Effector CD8-positive, alpha-beta T cell (primary cell): ENCODE measurements around the gene KSR1.

ENCODE experiments used
- DNase-seq: peaks from one replicate; lab custom pipeline; 2025; lab: John Stamatoyannopoulos, UW

Gene KSR1

DNA sequence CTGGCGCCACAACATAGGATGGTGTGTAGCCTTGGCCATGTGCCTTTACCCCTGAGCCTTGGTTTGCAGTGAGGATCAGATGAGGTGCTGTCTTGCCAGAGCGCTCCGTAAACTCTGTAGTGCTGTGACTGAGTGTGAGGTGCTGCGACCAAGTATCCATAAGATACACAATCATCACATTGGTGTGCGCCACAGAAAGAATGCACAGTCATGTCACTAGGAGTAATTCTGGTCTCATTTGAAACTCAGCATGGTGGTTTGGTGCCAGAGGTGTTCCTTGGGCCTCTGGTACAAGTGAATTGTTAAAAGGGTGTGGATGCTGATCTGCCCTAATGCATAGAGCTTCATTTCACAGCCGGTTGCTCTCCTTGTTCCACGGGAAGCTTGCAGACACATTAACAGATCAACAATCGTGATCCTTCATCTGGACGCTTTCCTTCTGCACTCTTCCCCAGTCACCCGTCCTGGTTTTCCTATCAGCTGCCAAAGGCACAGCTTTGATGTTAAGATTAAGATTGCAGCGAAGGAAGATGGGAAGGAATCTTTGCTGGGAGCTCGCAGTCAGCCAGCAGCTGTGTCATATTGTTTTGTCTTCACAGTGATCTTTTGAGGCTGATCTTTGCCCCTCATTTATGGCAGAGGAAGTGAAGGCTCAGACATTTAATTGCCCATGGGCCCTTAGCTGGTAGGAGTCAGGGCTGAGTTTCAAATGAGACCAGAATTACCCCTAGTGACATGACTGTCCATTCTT, 79.1 kb downstream of the KSR1 start:
- no peak for DNase-seq

DNA sequence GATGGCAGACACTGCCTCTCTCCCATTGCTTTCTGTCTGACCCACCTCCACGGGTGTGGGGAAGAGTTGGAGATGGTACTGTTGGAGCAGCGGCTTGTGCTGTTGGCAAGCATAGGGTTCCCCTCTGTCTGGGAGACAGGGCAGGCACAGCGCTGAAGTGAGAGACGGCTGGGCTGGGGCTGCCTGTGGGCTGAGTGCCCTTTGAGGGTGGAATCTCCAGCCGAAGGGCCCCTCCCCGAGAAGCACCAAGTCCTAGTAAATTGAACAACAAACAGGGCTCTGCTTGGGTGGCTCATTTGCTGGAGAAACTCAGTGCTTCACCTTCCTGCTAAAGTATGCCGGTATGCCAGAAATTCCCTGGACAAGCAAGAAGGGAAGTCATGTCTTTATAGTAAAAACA, 79.7 kb downstream of the KSR1 start:
- no peak for DNase-seq

DNA sequence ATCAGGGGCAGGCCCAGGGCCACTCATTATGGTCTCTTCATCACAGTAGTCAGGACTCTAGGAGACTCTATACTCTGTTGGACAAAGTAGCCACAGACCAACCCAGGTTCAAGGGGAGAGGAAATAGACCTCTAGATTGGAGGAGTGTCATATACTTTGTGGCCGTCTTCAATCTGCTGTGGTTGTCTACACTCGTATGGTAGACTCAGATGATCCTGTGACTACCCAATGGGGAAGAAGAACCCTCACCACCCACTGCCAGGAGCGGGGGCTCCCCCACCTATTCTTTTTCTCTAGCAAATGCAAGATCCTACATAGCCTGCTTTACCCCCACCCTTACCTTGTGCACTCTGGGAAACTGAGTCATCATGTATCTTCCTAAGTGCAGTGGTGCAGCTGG, 80.5 kb downstream of the KSR1 start:
- DNase-seq, result no peak

DNA sequence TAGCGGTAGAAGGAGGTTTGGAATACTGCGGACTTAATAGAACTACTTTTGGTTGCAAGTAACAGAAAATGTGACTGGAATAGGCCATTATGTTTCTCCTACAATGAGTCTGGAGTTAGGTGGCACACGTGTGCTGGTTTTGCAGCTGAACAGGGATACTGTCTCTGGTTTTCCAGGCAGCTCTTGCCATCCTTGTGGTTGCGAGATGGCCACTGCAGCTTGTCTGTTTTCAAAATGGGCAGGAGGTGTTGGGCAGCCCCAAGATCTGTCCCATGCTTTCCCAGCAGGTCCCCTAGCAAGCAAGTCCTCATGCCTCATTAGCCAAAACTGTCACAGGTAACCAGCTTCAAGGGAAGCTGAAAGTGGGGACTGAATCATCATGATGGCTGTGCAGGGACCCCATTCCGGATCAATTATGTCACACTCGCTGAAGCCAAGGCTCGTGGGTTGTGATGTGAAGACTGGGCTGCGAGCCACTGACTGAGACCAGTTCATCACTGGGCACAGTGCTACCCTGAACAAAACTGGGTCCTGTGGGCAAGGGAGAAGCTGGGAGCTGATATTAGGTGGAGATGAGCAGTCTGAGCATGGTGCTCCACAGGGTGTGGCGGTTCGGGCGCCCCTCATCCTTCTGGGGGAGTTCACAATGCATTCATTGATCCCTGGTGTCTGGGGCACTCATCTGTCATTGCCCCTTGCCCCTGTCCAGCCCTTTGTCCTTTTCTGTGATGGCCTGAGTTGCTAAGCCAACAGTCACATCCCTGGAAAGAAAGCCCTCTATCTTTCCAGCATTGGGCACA, 82.1 kb downstream of the KSR1 start:
- no peak for DNase-seq

DNA sequence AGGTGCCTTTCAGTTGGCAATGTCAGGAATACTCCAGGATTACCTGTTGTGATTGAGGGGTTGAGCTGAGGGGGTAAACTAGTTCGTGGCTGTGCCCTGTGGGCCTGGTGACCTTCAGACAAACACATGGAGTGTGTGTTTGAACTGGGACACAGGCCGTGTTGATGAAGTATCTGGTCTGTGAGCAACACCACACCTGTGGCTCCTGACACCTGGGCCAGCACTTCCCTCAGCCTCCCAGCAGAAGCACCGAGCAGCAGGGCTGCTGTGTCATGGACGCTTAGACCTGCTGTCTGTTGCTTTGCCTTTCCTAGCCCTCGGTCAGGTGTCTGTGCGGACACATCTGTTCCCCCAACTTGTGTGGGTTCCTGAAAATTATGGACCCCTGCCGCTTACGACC, 82.9 kb downstream of the KSR1 start:
- DNase-seq, result no peak

DNA sequence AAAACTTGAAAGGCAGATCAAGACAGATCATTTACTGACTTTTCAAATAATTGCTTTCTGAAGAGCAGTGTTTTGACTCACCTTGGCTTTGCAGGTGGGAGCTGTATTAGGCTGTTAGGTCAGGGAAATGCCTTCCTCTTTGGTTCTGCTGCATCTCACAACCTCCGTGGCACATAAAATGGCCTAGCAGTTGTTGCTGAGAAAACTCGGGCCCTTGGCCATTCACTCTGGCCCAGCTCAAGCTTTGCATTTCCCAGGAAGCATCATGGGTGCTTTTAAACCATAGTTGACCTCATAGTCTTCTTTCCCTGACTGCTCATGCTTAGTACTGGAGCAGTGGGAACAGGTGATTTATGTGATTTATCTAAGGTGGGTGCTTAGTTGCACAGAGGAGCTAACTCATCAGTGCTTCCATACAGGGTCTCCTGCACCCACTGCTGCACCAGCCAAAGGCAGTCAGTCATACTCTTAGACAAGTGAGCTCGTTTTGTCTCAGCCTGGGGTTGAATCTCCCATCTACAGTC, 83.6 kb downstream of the KSR1 start:
- no peak for DNase-seq

DNA sequence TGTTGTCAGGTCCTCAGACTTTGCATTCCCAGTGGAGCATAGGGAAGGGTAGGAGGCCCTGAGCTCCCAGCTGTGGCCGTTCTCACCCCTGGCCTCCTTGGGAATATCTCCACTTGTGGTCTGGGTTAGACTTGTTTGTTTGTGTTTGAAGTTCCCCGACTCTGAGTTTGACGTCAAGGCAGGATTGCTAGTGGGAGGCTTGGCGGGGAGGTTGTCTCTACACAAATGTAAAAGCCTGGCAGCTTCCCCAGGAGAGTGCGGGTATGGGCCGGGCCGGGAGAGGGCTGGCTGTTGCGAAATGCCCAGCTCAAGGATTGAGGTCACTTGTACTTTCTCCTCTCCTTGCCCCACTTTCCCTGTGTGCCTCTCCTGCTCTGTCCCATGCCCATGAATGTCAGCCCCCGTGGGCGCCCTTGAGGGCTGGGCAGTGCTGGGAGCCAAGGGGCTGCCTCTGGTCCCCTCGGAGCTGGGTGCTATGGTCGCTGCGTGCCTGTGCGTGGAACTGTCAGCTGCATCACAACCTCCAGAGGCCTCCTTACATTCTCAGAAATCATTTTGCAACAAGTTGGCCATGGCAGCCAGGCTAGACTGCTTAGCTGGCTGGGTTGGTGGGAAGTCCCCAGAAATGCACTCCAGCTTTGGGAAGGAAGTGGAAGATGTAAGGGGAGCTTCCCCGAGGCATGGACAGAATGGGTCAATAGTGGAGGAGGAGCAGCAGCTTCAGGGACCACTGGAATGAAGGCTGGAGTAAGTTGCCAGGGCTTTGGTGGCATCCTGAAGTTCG, 84.3 kb downstream of the KSR1 start:
- no peak for DNase-seq

DNA sequence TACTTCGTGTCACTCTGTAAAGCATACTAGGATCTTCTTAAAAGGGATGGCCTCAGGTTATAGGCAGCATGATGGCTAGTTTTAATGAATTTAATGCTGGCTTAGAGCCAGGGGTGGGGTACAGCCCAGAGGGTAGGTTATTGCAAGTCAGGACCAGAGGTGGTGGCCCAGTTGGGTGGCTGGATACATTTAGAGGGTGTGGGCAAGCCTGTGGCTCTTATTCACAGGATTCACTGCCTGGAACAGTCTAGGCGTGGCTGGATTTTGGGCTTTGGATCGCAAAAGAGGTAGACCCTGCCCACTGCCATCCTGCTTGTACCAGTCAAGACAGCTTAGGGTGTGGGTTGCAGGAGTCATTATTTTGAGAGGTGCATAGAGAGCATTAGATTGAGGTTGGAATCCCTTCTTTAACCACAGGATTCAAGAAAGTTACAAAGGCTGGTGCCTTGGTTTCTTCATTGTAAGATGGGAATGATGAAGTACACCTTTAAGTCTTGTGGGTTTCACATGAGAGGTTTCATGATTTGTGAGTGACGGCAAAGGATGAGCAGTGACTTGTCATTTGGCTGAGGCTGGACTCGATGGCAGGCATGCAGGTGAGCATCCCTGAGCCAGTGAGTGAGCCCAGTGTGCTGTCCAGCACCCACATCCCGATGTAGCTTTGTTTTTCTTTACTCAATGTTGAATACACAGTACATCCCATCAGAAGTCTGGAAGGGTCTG, 85.2 kb downstream of the KSR1 start:
- no peak for DNase-seq

DNA sequence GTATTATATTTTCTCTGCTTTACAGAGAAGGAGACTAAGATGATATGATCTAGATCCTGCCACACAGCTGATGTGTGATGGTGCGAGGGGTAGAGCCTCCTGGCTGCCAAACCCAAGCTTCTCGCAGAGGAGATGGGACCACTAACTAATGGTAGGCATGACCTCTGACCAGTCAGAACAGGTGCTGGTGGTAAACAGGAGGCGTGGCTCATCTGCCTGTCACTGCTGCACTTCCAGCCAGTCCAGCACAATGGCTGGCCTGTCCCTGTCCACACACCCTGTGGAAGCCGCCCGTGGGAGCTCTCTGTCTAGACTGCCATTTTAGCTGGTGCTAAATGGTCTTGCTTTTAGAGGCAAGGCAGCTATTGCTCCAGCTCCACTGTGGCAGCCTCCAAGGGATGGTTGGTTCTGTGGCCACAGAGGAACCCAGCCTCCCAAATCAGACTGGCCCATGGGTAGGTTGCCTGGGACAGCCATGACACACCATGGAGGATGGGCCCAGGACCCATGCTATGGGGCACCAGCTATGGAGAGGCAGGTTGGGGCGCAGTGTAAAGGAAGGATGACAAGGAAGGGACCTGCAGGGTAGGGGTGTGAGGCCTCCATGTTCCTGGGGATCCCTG, 86.7 kb downstream of the KSR1 start:
- DNase-seq, result no peak

DNA sequence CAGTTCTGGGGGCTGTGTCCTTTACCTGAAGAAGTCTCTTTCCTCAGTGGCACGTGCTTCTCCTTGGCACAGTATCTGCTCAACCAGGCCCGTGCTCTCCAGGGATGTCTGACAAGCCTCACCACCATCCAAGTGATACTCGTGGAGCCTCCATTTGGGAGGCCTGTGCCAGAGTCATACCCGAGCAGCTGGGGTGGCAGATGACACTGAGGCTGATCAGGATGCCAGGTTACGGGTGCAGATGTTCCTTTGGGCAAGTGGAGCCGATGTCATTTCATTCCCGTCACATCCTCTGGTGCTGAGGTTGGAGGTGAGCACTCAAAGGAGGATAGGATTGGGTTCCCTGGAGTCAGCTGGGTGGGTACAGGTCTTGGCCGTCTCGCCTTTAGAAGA, 87.2 kb downstream of the KSR1 start:
- no peak for DNase-seq

DNA sequence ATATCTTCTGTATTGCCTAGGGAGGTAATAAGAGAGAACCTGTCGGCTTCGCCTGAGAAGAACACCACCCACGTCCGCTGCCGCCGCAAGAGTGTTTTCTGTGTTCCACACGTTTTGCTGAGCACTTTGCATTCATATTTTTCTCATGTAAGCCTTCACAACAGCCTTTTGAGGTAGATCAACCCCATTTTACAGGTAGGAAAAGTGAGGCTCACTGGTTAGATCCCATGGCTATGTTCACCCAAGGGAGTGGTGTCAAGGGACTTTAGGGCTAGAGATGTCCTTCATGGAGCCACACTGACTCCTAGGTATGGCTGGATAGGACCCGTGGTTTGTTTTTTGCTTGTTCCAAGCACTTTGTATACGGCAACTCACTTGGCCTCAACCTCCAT, 87.7 kb downstream of the KSR1 start:
- DNase-seq, result no peak

DNA sequence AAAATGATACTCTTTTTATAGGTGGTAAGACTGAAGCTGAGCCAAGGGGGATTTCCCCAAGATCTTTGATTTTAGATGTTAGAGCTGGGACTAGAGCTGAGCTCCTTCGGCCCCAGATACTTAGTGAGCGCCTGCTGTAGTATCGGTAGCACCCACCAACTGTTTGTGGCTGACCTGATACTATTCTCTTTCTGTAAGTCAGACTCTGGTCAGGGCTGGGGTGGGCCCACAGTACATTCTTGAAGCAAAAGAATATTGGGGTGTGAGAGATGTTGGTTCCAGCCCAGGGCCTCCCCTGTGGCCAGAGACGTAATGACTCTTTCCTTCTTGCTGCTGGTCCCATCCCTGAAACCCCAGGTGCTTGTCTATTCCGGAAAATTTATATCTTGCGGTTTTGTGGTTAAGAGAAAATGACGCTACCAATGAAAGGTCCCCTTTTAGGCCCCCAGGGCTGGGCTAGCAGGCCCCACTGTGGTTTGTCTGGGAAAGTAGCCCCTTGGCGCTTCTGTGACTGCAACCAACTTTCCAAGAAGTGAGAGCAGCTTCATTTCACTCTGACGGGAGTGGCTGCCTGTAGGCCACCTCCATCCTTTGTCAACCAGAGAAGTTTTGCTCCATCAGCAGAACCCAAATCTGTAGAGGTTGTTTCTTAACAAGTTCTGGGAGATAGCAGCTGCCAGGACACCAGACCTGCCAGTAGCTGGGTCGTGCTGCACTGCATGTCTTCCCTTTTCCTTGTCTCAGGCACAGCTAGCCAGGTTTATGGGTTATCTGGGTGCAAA, 88.3 kb downstream of the KSR1 start:
- no peak for DNase-seq

DNA sequence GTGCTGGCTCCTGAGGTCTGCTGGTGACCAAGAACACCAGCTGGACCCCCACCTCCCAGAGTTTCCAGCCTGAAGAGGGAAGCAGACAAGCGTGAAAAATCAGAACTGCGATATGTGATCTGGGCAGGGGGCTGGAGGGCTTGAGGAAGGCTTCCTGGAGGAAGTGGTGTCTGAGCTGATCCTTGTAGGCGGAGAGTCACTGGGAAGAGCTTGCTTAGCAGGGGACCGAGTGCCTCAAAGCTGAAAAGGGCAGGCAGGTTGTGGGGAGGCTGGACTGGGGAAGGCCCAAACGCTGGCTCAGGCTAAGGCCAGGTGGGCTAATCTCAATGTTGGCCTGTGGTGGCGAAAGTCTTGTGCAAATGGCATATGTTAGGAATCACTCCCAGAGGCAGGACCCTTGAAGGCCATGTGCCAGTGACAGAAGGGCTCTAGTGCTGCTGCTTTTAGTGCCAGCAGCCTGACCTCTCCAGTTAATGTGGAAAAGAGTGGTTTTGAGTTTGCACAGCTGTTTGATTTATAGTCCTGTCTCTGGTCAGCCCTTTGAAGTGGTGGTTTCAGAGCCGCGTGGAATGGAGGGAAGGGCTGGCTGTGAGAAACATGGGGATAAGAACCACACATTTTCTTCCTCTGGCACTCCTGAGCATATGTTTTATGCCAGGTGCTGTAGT, 89.4 kb downstream of the KSR1 start:
- DNase-seq, result no peak

DNA sequence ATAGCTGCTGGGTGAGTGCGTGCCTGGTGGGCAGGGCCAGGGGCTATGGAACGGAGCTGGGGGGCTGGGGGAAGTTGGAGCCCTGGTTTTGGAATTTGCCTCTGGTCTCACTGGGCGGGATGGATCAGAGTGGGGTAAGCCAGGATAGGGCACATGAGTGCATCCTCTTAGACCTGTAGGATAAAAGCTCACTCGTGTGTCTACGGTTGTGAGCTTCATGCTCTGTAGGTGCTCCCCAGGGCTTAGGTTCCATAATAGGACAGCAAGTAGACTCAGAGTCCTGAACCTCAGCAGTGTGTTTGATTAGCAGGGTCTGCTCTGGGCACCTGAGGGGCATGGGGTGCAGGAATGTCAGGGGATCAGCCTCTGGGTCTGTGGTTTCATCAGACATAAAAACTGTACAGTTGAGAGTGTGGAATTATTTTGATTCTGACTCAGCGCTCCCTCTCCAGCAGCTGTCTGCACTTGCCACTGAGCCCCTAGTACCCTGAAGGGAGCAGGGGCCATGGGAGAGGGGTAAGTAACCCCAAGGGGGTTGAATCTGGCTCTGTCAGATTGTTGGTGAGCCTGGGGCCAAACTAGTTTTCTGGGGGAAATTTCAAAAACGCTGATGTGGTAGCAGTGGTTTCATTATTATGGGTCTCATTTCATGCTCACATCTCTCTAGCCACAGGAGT, 90.5 kb downstream of the KSR1 start:
- no peak for DNase-seq

DNA sequence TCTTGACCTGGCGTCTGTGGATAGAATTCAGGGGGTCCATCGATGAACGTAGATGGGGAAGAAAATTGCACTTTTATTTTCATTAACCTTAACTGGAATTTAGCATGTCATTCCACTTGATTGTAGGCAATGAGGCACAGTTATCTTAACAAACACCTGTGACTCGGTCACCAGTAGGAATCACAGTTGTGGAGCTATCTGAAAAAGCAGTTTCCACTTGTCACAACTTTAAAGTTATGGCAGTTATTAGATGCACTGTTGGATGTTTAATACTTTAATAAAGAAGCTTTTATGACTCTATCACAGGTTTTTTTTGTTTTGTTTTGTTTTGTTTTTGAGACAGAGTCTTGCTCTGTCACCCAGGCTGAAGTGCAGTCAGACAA, 91.0 kb downstream of the KSR1 start:
- no peak for DNase-seq

DNA sequence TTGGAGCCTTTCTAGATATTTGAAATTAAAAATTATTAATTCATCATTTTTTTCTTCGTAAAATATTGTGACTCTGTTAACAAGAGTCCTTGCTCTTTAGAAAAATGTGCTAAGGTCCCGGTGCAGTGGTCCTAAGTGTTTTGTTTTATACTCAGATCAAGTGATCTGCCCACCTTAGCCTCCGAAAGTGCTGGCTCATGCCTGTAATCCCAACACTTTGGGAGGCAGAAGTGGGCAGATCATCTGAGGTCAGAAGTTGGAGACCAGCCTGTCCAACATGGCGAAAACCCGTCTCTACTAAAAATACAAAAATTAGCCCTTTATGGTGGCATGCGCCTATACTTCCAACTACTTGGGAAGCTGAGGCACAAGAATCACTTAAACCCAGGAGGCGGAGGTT, 92.1 kb downstream of the KSR1 start:
- no peak for DNase-seq

DNA sequence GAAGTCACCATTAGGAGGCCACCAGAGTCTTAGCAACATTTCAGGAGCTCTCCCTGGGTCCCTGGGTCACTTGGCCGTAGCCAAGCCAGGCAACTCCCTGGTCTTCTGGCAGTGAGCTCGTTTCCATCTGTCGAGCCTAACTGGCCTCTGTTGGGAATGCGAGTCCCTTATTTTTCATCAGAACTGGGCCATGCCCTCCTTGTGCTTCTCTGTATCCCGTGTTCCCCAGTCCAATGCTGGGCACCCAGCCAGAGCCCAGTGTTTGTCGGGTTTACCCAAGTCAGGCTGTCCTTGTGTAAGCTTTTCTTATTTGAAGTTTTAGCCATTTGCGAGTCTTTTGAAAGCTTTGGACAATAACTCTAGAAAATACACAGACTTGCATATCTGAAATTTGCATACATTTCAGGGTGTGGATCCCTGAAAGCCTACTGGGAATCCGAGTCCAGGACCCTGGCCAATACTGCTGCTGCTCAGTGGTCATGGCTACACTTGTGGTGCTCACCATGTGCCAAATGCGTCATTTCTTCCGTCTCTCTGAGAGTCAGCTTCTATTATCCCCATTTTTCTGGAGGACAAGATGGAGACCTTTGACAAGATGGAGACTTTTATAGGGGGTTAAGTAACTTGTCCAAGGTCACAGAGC, 93.1 kb downstream of the KSR1 start:
- no peak for DNase-seq

DNA sequence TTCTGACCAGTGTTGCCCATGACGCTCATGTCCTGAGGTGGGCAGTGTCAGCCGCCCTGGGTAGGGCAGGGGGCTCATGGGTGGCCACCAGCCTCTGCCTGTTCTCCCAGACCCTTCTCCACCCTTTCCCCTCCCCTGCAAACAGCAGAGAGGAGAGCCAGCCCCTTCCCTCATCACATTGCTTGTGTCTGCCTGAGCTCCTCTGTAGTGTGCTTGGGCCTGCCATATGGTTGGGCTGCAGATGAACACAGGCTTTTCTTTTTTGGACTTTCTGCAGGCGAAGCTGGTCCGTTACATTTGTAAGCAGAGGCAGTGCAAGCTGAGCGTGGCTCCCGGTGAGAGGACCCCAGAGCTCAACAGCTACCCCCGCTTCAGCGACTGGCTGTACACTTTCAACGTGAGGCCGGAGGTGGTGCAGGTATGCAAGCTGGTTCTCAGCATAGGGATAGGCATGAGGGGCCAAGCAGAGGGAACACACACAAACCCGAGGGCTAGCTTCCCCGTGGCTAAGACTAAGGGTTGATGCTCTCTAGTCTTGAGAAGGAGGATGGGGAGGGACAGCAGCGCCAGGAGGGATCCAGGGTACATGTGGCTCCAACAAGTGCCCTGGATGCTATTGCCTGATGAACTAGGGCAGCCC, 94.2 kb downstream of the KSR1 start:
- no peak for DNase-seq
